DMS114 treated with DMSO at 0.1 percent for 48 hours (cell line): ENCODE data around the gene KANSL3.
"Not testable (repeated sequence)": the region's sequence is repeated elsewhere in the genome, so short reads cannot be mapped to it uniquely, and the experiment has no call there.

Experiments
- DNase-seq: peaks from one replicate; lab custom pipeline; 2025; ENCODE audit not compliant: unreplicated experiment; lab: John Stamatoyannopoulos, UW

The KANSL3 gene

GRCh38 chr2:96564026-96564425 lies 74.1 kb downstream of the KANSL3 start:
- DNase-seq: no peak

GRCh38 chr2:96558485-96558884 lies 79.6 kb downstream of the KANSL3 start:
- no peak for DNase-seq

GRCh38 chr2:96558061-96558460 lies 80.1 kb downstream of the KANSL3 start:
- DNase-seq: no peak

GRCh38 chr2:96557421-96557820 lies 80.7 kb downstream of the KANSL3 start:
- DNase-seq: not testable (repeated sequence)

- no peak for DNase-seq
Measured at GRCh38 chr2:96556441-96557330, 81.4 kb downstream of the KANSL3 start.

- no peak for DNase-seq
Measured at GRCh38 chr2:96555146-96555610, 82.9 kb downstream of the KANSL3 start.

- peak; percentile 6 for DNase-seq
Measured at GRCh38 chr2:96554293-96555145, 83.6 kb downstream of the KANSL3 start.

- not testable (repeated sequence) for DNase-seq
Measured at GRCh38 chr2:96553957-96554292, 84.2 kb downstream of the KANSL3 start.

- DNase-seq: no peak
Measured at GRCh38 chr2:96553176-96553956, 84.7 kb downstream of the KANSL3 start.

- no peak for DNase-seq
Measured at GRCh38 chr2:96552315-96553175, 85.6 kb downstream of the KANSL3 start.

GRCh38 chr2:96551605-96552314 lies 86.4 kb downstream of the KANSL3 start:
- no peak for DNase-seq

GRCh38 chr2:96550787-96551604 lies 87.1 kb downstream of the KANSL3 start:
- no peak for DNase-seq

GRCh38 chr2:96549967-96550786 lies 87.9 kb downstream of the KANSL3 start:
- no peak for DNase-seq

- no peak for DNase-seq
Measured at GRCh38 chr2:96549466-96549785, 88.7 kb downstream of the KANSL3 start.

GRCh38 chr2:96548558-96549465 lies 89.3 kb downstream of the KANSL3 start:
- DNase-seq: no peak

GRCh38 chr2:96547731-96548171 lies 90.4 kb downstream of the KANSL3 start:
- no peak for DNase-seq

GRCh38 chr2:96547203-96547641 lies 90.9 kb downstream of the KANSL3 start:
- DNase-seq: no peak
